HepG2 (cell line): ENCODE results near the gene NIN. TPM values are rescaled to one million over a fixed set of nuclear protein-coding genes. Genes with fewer than 3 reads are reported as not detected.
A peak's percentile ranks its signal among the peaks of the same experiment; 100 is the strongest.

Experiments
- CENPT ChIP-seq: sonication (generic); formaldehyde crosslinking; IDR thresholded peaks from 2 replicates; pipeline ENCODE4 v1.8.0; 2022; ENCODE audit warnings: low read depth, mild to moderate bottlenecking, moderate library complexity, missing genetic modification reagents
- ELF3 ChIP-seq: IDR thresholded peaks from 2 replicates; pipeline ENCODE4 v1.6.1; 2016; ENCODE audit warnings: missing genetic modification reagents, missing compliant biosample characterization
- FOSL2 ChIP-seq: sonication (generic); formaldehyde crosslinking; IDR thresholded peaks from 2 replicates; pipeline ENCODE4 v1.4.0; 2020; ENCODE audit warnings: missing genetic modification reagents
- HMGXB3 ChIP-seq: sonication (generic); formaldehyde crosslinking; IDR thresholded peaks from 2 replicates; pipeline ENCODE4 v1.4.0; 2020; ENCODE audit warnings: missing genetic modification reagents, borderline replicate concordance
- IKZF4 ChIP-seq: sonication (generic); formaldehyde crosslinking; IDR thresholded peaks from 2 replicates; pipeline ENCODE4 v1.5.1; 2020; ENCODE audit warnings: borderline replicate concordance, mild to moderate bottlenecking, low read depth, missing genetic modification reagents; ENCODE audit errors: not compliant biosample characterization
- MTF1 ChIP-seq: sonication (generic); formaldehyde crosslinking; IDR thresholded peaks from 2 replicates; pipeline ENCODE4 v1.5.0; 2020; ENCODE audit warnings: missing genetic modification reagents
- NFAT5 ChIP-seq: sonication (generic); formaldehyde crosslinking; IDR thresholded peaks from 2 replicates; pipeline ENCODE4 v1.4.0; 2020; ENCODE audit warnings: missing genetic modification reagents
- ONECUT2 ChIP-seq: sonication (generic); formaldehyde crosslinking; IDR thresholded peaks from 2 replicates; pipeline ENCODE4 v1.4.0; 2020; ENCODE audit warnings: missing genetic modification reagents
- PCBP1 ChIP-seq: fragments of 200-400 bp; formaldehyde crosslinking; IDR thresholded peaks from 2 replicates; pipeline ENCODE4 v1.6.1; 2017; ENCODE audit warnings: mild to moderate bottlenecking, low read depth, low read length, borderline replicate concordance
- RARG ChIP-seq: sonication (generic); formaldehyde crosslinking; IDR thresholded peaks from 2 replicates; pipeline ENCODE4 v1.4.0; 2020; ENCODE audit warnings: low read depth, mild to moderate bottlenecking, missing genetic modification reagents
- THAP11 ChIP-seq: IDR thresholded peaks from 2 replicates; pipeline ENCODE4 v1.6.1; 2016; ENCODE audit warnings: missing biosample characterization, missing genetic modification reagents
- ZC3H13 ChIP-seq: sonication (generic); formaldehyde crosslinking; IDR thresholded peaks from 2 replicates; pipeline ENCODE4 v1.8.1; 2023; ENCODE audit warnings: mild to moderate bottlenecking, missing genetic modification reagents, moderate library complexity
- ZMAT5 ChIP-seq: sonication (generic); formaldehyde crosslinking; IDR thresholded peaks from 2 replicates; pipeline ENCODE4 v1.5.0; 2020; ENCODE audit warnings: mild to moderate bottlenecking, low read depth, missing genetic modification reagents, borderline replicate concordance
- ZNF138 ChIP-seq: sonication (generic); formaldehyde crosslinking; IDR thresholded peaks from 2 replicates; pipeline ENCODE4 v1.5.0; 2020; ENCODE audit warnings: mild to moderate bottlenecking, low read depth, missing genetic modification reagents
- ZNF547 ChIP-seq: sonication (generic); formaldehyde crosslinking; IDR thresholded peaks from 2 replicates; pipeline ENCODE4 v1.5.1; 2020; ENCODE audit warnings: mild to moderate bottlenecking, missing genetic modification reagents
- ZNF563 ChIP-seq: sonication (generic); formaldehyde crosslinking; IDR thresholded peaks from 2 replicates; pipeline ENCODE4 v1.8.0; 2022; ENCODE audit warnings: mild to moderate bottlenecking, moderate library complexity, missing genetic modification reagents
- ZNF720 ChIP-seq: sonication (generic); formaldehyde crosslinking; IDR thresholded peaks from 2 replicates; pipeline ENCODE4 v1.4.0; 2020; ENCODE audit warnings: missing genetic modification reagents
- ZNF792 ChIP-seq: IDR thresholded peaks from 2 replicates; pipeline ENCODE4 v1.6.1; 2016
- polyA plus RNA-seq, 8 experiments: library from polyadenylated mRNA; depleted of rRNA in 3 of 8; stranded (reverse) in 7 of 8; unstranded in 1 of 8; fragments of >200 nt; fragmentation: Illumina TruSeq in 4 of 8; extraction: Trizol in 4 of 8; gene quantifications; 2 replicates each; pipeline versions ENCODE4 v1.2.1 to v1.2.3, GENCODE V29; 2011 to 2016; ENCODE audit warnings: low read depth in 4 of 8, missing spikeins in 1 of 8, mixed read lengths in 1 of 8; ENCODE audit not compliant: insufficient read depth in 1 of 8
- total RNA-seq, 5 experiments: library from RNA; depleted of rRNA; stranded (reverse); fragments of >200 nt; fragmentation: Illumina TruSeq; extraction: Trizol; gene quantifications; 2 replicates each; pipeline ENCODE4 v1.2.3, GENCODE V29; 2016; ENCODE audit warnings: low read depth in 1 of 5
- TF ChIP-seq, protein P1 (sequence below): IDR thresholded peaks from 2 replicates; pipeline ENCODE4 v1.6.1; 2016; ENCODE audit warnings: low read depth

The NIN gene
- total and polyA plus RNA-seq, 2 of the 13 experiments (the other 11 are each of a cell fraction or from before 2014, with no cell fraction given): 2.8 to 9.7 TPM

GRCh38 chr14:50839048-50839447 lies 8.1 kb upstream of the NIN start (continued):
- no peak for TF ChIP-seq HMGXB3 (CRISPR knock-in tag)
- TF ChIP-seq ZNF563 (CRISPR knock-in tag): no peak
- peak; percentile 45; the same call in 1 of the 2 replicates for TF ChIP-seq ZNF792 (CRISPR knock-in tag)
- no peak for TF ChIP-seq ZMAT5
- peak; percentile 94 for TF ChIP-seq FOSL2 (CRISPR knock-in tag)
- TF ChIP-seq ELF3 (CRISPR knock-in tag): peak; percentile 62; the same call in 1 of the 2 replicates
- no peak for TF ChIP-seq ZNF547 (CRISPR knock-in tag)
- TF ChIP-seq, protein P1, sequence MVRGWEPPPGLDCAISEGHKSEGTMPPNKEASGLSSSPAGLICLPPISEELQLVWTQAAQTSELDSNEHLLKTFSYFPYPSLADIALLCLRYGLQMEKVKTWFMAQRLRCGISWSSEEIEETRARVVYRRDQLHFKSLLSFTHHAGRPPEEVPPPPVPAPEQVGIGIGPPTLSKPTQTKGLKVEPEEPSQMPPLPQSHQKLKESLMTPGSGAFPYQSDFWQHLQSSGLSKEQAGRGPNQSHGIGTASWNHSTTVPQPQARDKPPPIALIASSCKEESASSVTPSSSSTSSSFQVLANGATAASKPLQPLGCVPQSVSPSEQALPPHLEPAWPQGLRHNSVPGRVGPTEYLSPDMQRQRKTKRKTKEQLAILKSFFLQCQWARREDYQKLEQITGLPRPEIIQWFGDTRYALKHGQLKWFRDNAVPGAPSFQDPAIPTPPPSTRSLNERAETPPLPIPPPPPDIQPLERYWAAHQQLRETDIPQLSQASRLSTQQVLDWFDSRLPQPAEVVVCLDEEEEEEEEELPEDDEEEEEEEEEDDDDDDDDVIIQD (CRISPR knock-in tag): peak; percentile 56; the same call in 1 of the 2 replicates
- TF ChIP-seq THAP11: no peak
- TF ChIP-seq ONECUT2: peak; percentile 50; the same call in 1 of the 2 replicates
- TF ChIP-seq IKZF4: no peak
- no peak for TF ChIP-seq NFAT5 (CRISPR knock-in tag)
- no peak for TF ChIP-seq ZNF138 (CRISPR knock-in tag)
- no peak for TF ChIP-seq ZC3H13 (CRISPR knock-in tag)
- TF ChIP-seq PCBP1: no peak
- TF ChIP-seq MTF1 (CRISPR knock-in tag): no peak
- TF ChIP-seq CENPT (CRISPR knock-in tag): no peak
- no peak for TF ChIP-seq RARG (CRISPR knock-in tag)
- TF ChIP-seq ZNF720 (CRISPR knock-in tag): no peak
